Fibroblast of skin of right quadriceps (primary cell): ENCODE measurements around the gene ZNF561.

Experiments
- DNase-seq: peaks from one replicate; pipeline ENCODE4 v3.0.0-alpha.2; 2013

The ZNF561 gene

GRCh38 chr19:9570255-9570654 is 50.8 kb downstream of the ZNF561 start:
- no peak for DNase-seq

GRCh38 chr19:9566729-9567128 is 54.3 kb downstream of the ZNF561 start:
- DNase-seq: no peak

GRCh38 chr19:9565900-9566705 is 54.9 kb downstream of the ZNF561 start:
- DNase-seq: peak; percentile 11
